DOHH2 (cell line): Measurements from ENCODE around the gene ALX4.

Experiments used
- EZH2phosphoT487 ChIP-seq: fragments of 200-600 bp; sonication (generic); IDR thresholded peaks from 2 replicates; pipeline ENCODE4 v1.6.1; 2017; ENCODE audit warnings: borderline replicate concordance, mild to moderate bottlenecking, antibody characterized with exemption, low read length, moderate library complexity, mixed read lengths
- TF ChIP-seq, protein P1 (sequence below): fragments of 200-600 bp; sonication (generic); IDR thresholded peaks from one replicate; pipeline ENCODE4 v1.5.1; 2014; ENCODE audit warnings: antibody characterized with exemption, mild to moderate bottlenecking, low read depth, low read length; ENCODE audit not compliant: poor library complexity, severe bottlenecking

DNA sequence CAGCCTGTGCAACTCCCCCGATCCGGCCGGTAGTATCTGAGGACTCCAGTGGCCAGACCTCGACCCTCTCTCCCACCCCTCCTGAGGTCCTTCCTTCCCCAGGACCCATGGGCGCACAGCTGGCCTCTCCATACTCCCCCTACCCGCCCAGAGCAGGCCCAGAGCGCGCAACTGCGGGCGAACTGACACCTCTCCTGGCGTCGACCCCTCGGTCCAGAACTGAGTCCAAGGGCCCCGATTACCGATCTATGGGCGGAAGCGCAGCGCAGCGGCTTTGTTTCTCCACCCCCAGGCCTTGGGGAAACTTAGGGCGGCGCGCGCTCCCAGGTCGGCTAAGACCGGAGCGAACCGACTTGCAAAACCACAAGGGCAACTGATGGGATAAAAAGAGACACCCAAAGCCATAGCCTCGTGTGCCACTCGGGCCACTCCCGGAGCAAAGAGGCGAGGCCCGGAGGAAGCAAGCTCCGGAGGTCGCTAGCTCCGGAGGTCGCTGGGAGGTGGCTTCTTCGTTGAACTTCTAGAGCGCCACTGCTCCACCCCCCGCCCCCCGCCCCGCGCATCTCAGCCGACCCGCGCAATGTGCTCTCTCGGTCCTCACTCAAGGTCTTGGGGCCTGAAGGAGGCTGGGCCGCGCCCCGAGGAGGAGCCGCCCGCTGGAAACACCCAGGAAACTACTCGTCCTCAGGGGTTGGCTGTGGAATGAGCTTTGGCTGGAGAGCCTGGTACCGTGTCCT lies 9.8 kb upstream of the ALX4 start:
- TF ChIP-seq, protein P1, sequence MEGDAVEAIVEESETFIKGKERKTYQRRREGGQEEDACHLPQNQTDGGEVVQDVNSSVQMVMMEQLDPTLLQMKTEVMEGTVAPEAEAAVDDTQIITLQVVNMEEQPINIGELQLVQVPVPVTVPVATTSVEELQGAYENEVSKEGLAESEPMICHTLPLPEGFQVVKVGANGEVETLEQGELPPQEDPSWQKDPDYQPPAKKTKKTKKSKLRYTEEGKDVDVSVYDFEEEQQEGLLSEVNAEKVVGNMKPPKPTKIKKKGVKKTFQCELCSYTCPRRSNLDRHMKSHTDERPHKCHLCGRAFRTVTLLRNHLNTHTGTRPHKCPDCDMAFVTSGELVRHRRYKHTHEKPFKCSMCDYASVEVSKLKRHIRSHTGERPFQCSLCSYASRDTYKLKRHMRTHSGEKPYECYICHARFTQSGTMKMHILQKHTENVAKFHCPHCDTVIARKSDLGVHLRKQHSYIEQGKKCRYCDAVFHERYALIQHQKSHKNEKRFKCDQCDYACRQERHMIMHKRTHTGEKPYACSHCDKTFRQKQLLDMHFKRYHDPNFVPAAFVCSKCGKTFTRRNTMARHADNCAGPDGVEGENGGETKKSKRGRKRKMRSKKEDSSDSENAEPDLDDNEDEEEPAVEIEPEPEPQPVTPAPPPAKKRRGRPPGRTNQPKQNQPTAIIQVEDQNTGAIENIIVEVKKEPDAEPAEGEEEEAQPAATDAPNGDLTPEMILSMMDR, result no peak
- TF ChIP-seq EZH2phosphoT487, result no peak
